ENCODE measurements around the gene CIT. TPM values are rescaled to one million over a fixed set of nuclear protein-coding genes. Genes with fewer than 3 reads are reported as not detected.

CIT gene
- total RNA-seq, 2 donors from 2014 or later, result 12.6 to 42.4 TPM

DNA sequence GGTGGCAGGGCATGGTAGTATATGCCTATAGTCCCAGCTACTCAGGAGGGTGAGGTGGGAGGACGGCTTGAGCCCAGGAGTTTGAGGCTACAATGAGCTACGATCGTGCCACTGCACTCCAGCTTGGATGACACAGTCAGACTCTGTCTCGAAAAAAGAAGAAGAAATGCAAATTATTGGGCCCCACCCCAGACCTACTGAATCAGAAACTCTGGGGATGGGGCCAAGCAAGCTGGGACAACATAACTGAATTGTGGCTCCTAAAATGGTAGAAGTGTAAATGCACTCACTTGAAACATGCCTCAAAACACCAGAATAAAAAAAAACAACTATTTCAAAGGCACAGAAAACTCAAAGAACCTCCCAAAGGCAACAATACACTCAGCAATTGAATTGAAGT lies 37.0 kb downstream of the CIT start:
- Histone ChIP-seq H3K4me1 (no peaks in the 10 kb centered on the region), H3K4me3 (no peak overlapping the region), H3K9me3 (no peaks in the 10 kb centered on the region), H3K27ac (no peak overlapping the region), H3K9ac (ENCODE audit: low read depth in 2 of 2, low read length in 2 of 2) (no peak overlapping the region), H3K36me3 (no peaks in the 10 kb centered on the region), H3K27me3 (no peaks in the 10 kb centered on the region)
- no peak for DNase-seq
- intact Hi-C loops (cut with DNase I), result no loop called here
- TF ChIP-seq, protein P1, sequence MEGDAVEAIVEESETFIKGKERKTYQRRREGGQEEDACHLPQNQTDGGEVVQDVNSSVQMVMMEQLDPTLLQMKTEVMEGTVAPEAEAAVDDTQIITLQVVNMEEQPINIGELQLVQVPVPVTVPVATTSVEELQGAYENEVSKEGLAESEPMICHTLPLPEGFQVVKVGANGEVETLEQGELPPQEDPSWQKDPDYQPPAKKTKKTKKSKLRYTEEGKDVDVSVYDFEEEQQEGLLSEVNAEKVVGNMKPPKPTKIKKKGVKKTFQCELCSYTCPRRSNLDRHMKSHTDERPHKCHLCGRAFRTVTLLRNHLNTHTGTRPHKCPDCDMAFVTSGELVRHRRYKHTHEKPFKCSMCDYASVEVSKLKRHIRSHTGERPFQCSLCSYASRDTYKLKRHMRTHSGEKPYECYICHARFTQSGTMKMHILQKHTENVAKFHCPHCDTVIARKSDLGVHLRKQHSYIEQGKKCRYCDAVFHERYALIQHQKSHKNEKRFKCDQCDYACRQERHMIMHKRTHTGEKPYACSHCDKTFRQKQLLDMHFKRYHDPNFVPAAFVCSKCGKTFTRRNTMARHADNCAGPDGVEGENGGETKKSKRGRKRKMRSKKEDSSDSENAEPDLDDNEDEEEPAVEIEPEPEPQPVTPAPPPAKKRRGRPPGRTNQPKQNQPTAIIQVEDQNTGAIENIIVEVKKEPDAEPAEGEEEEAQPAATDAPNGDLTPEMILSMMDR (IDR thresholded peaks at IDR 0.05), result no peak

DNA sequence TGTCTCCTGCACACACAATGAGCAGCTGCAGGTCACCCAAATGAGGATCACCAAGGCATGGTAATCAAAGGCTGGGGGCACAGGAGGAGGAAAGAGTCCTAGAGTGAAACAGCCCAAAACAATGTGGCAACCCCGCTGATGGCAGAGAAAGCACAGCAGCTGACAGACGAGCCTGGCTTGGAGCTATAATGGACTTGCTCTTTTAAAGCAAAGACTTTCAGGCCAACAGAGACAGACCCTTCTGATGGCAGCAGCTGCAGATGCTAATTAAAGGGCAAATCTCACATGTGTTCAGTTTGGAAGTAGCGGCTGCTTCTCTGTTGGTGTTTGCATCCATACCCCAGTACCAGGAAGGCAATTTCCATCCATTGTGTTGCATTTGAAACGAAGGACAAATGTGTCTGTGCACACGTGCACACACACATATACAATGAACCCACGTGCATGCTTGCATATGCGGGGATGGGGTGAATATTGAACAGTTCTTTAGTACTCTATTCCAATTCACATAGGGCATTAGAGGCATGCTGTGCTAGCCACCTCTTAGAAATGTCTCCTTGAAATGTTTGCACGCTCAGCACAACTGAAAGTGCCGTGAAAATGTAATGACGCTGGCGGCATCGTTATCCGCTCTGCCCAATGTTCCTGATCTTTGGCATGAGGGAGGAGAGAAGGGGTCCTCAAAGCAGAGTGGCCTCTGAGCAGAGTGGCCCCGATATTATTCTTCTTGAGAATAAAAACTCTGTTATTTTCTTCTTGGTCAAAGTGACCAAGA lies 38.1 kb downstream of the CIT start:
- no peak for DNase-seq
- H3K4me3 ChIP-seq, result no peak overlapping the region
- TF ChIP-seq, protein P1 (IDR thresholded peaks at IDR 0.05), result no peak
- H3K4me1 ChIP-seq, result no peaks in the 10 kb centered on the region
- no peaks in the 10 kb centered on the region for H3K36me3 ChIP-seq
- intact Hi-C loops (cut with DNase I), result no loop called here
- H3K9ac ChIP-seq (ENCODE audit: low read depth in 2 of 2, low read length in 2 of 2), result no peak overlapping the region
- H3K27me3 ChIP-seq, result no peaks in the 10 kb centered on the region
- H3K9me3 ChIP-seq, result no peaks in the 10 kb centered on the region
- H3K27ac ChIP-seq, result no peak overlapping the region

DNA sequence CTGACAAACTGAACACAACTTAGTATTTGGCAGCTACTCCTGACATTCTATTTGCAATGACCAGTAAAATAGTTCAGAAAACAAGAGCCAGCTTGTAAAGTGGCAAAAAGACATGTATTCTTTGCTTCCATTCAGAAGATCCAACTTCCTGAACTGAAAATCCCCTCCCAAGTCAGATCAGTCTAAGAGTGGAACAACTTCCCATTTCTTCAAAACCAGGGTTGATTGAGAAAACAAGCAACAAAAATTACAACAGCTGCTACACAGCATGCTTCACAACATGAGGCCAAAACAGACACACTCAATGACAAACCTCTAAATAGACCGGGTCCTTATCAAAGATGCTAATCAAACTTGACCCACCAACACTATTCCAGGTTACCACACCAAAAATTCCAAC lies 40.3 kb downstream of the CIT start:
- H3K27me3 ChIP-seq, result no peaks in the 10 kb centered on the region
- TF ChIP-seq, protein P1 (IDR thresholded peaks at IDR 0.05), result no peak
- intact Hi-C loops (cut with DNase I), result no loop called here

DNA sequence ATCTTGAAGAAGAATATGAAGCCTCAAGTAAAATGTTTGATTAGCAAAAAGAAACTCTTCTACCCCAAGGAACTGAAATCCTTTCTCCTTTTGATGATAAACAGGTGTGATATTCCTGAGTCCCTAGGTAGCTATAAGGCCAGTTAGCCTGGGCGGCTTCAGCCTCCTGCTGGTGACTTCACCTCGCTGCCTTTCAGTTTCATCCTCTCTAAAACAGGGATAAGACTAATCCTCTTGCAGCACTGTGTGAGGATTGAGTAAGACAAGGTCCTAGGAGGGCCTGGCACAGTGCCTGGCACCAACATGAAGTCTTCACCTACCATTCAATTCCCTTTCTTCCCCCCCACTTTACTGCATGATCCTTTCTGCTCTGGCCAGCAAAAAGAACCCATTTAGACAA lies 42.1 kb downstream of the CIT start:
- no peaks in the 10 kb centered on the region for H3K4me1 ChIP-seq
- no peak overlapping the region for H3K4me3 ChIP-seq
- no peaks in the 10 kb centered on the region for H3K36me3 ChIP-seq
- DNase-seq, result no peak
- H3K9me3 ChIP-seq, result no peaks in the 10 kb centered on the region
- TF ChIP-seq, protein P1 (IDR thresholded peaks at IDR 0.05), result no peak
- H3K27ac ChIP-seq, result no peak overlapping the region
- no peaks in the 10 kb centered on the region for H3K27me3 ChIP-seq
- H3K9ac ChIP-seq (ENCODE audit: low read depth in 2 of 2, low read length in 2 of 2), result no peak overlapping the region
- intact Hi-C loops (cut with DNase I), result no loop called here

More for the DNA sequence above, 40.3 kb downstream of the CIT start:
- Histone ChIP-seq H3K9ac (ENCODE audit: low read depth in 2 of 2, low read length in 2 of 2) (no peak overlapping the region), H3K4me1 (no peaks in the 10 kb centered on the region), H3K27ac (no peak overlapping the region), H3K36me3 (no peaks in the 10 kb centered on the region), H3K9me3 (no peaks in the 10 kb centered on the region), H3K4me3 (no peak overlapping the region)
- no peak for DNase-seq

DNA sequence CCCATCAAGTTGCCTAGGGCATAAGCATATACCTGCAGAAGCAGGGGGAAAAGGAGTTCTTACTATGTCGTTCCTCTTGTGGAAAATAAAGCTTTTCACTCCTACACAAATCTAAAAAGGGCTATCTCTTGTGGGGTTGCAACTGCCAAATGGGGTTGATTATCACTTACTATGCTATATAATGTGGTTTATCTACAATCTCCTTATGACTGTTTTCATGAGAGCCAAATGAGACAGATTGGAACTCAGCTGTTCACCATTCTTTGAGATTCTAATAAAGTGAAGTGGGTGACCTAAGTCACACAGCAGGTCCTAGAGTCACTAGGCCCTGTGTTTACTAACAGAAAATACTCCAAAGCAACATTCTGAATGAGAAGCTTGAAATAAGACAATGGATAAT lies 47.7 kb downstream of the CIT start:
- H3K27ac ChIP-seq, result no peak overlapping the region
- H3K4me1 ChIP-seq, result no peaks in the 10 kb centered on the region
- intact Hi-C loops (cut with DNase I), result no loop called here
- TF ChIP-seq, protein P1 (IDR thresholded peaks at IDR 0.05), result no peak
- H3K27me3 ChIP-seq, result no peaks in the 10 kb centered on the region
- no peaks in the 10 kb centered on the region for H3K9me3 ChIP-seq
- H3K9ac ChIP-seq (ENCODE audit: low read depth in 2 of 2, low read length in 2 of 2), result no peak overlapping the region
- no peak overlapping the region for H3K4me3 ChIP-seq
- no peaks in the 10 kb centered on the region for H3K36me3 ChIP-seq
- DNase-seq, result no peak
